Type B pancreatic cell (in vitro differentiated cells): Measurements from ENCODE around the gene TBL3. TPM values are rescaled to one million over a fixed set of nuclear protein-coding genes. Genes with fewer than 3 reads are reported as not detected.

Experiments
- DNase-seq: peaks from one replicate; pipeline ENCODE4 v3.0.0; 2021; ENCODE audit warnings: mixed read lengths; ENCODE audit not compliant: unreplicated experiment; ENCODE audit errors: extremely low spot score
- H3K27ac Mint-ChIP-seq: 2 replicates; pipeline ENCODE4 v1.8.0; 2021; ENCODE audit warnings: mild to moderate bottlenecking, mixed read lengths
- H3K27me3 Mint-ChIP-seq: 2 replicates; pipeline ENCODE4 v1.8.0; 2021; ENCODE audit warnings: mixed read lengths
- H3K36me3 Mint-ChIP-seq: 2 replicates; pipeline ENCODE4 v1.8.0; 2021; ENCODE audit warnings: mixed read lengths
- H3K4me1 Mint-ChIP-seq: one replicate; pipeline ENCODE4 v1.8.0; 2021; ENCODE audit warnings: mixed read lengths; ENCODE audit not compliant: unreplicated experiment
- H3K4me3 Mint-ChIP-seq: 2 replicates; pipeline ENCODE4 v1.8.0; 2021; ENCODE audit warnings: mild to moderate bottlenecking, mixed read lengths
- H3K9me3 Mint-ChIP-seq: 2 replicates; pipeline ENCODE4 v1.8.0; 2021; ENCODE audit warnings: mixed read lengths
- total RNA-seq: library from RNA; stranded (reverse); gene quantifications from 2 replicates; pipeline ENCODE4 v1.2.1, GENCODE V29; 2021; ENCODE audit warnings: low replicate concordance
- TF ChIP-seq, protein P1 (sequence below): fragments of 200-600 bp; sonication (generic); conservative IDR thresholded peaks from 2 replicates; pipeline ENCODE4 v1.5.0; 2021; ENCODE audit warnings: antibody characterized with exemption, mild to moderate bottlenecking

Gene TBL3
- total RNA-seq, 1 donor from 2014 or later: 37.0 TPM

DNA sequence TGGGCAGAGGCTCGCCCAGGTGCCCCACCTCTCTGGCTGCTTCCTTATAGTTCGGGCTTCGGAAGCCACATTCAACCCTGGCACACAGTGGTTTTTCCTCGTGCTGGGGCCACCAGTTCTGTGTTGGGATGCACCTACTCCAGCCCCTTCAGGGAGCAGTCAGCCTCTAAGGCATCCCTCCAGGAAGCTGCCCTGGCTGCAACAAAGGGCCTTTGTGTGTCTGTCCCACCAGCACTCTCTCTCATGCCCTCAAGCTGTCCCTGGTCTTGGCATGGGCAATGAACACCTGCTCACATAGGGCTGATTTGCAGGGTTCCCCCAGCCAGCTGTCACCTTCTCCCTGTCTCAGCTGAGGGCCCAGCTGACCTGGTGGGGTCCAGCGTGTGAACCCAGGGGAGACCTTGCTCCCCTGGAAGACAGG is 10.2 kb downstream of the TBL3 start:
- Mint-ChIP-seq H3K4me1 (peaks cover 11% of the 10 kb centered on the region), H3K27me3 (peaks cover 41% of the 10 kb centered on the region)

DNA sequence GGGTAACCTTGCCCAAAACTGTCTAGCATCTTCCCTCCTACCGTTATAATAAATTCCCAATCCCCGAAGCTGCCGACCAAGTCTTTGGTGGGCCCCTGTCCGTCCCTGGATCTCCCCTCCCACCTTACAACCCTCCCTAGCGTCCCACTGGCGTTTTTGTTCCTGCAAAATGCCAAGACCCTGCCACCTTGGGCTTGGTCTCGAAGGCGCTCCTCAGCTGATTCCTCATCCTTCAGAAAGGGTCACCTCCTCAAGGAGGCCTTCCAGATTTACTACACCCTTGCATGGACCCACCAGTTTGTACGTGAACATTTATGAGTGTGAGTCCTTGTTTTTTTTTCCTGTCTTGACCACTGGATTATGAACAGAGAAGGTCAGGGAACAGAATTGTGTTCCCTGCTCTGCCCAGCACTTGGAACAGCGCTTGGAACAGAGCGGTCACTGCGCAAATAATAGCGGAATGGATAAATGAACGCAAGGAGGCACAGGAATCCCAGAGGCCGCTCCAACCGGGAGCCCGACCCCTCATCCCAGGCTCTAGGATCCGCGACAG is 11.2 kb downstream of the TBL3 start:
- Mint-ChIP-seq H3K27ac (peak overlapping the region; percentile 56), H3K9me3 (no peaks in the 10 kb centered on the region), H3K27me3 (peaks cover 44% of the 10 kb centered on the region), H3K4me3 (peak overlapping the region; percentile 83), H3K4me1 (peaks cover 11% of the 10 kb centered on the region), H3K36me3 (no peaks in the 10 kb centered on the region)
- TF ChIP-seq, protein P1, sequence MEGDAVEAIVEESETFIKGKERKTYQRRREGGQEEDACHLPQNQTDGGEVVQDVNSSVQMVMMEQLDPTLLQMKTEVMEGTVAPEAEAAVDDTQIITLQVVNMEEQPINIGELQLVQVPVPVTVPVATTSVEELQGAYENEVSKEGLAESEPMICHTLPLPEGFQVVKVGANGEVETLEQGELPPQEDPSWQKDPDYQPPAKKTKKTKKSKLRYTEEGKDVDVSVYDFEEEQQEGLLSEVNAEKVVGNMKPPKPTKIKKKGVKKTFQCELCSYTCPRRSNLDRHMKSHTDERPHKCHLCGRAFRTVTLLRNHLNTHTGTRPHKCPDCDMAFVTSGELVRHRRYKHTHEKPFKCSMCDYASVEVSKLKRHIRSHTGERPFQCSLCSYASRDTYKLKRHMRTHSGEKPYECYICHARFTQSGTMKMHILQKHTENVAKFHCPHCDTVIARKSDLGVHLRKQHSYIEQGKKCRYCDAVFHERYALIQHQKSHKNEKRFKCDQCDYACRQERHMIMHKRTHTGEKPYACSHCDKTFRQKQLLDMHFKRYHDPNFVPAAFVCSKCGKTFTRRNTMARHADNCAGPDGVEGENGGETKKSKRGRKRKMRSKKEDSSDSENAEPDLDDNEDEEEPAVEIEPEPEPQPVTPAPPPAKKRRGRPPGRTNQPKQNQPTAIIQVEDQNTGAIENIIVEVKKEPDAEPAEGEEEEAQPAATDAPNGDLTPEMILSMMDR: no peak
- no peak for DNase-seq

More for the DNA sequence above, 10.2 kb downstream of the TBL3 start:
- Mint-ChIP-seq H3K9me3 (no peaks in the 10 kb centered on the region), H3K27ac (peak overlapping the region; percentile 56), H3K4me3 (no peak overlapping the region), H3K36me3 (no peaks in the 10 kb centered on the region)
- no peak for DNase-seq
- TF ChIP-seq, protein P1: no peak

DNA sequence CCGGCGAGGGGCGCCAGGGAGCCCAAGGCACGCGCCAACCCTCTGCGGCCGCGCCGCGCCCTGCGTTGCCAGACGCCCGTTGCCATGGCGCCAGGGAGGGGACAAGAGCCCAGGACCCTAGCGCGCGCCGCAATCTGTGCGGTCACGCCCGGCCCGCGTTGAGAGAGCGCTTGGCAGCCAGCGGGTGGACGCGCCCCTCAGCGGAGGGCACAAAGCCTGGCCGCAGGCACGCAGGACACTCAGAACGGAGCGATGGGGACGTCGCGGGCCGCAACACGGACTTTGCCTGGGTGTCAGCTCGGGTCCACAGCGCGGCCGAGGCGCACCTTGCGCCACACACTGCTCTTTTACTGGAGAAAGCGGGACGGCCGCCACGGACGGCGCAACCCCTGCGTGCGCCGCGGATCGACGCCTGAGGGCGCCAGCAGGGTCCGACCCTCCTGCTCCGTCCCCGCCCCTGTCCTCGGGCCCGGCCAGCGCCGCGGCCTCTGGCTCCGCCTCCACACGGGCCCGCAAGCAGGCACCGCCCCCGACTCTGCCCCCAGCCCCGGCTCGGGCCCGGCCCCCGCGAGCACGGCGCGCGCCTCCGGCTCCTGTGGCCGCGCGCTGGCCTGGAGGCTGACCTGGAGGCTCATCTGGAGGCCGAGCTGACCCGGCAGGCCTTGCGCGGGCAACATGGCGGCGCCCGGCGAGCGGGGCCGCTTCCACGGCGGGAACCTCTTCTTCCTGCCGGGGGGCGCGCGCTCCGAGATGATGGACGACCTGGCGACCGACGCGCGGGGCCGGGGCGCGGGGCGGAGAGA is 11.9 kb downstream of the TBL3 start, which contains the start of gene GFER:
Gene GFER, plus strand, starts transcription at position 650 of the 803 bp plus-strand sequence. Its CDS starts 26 bp downstream, at position 676.
- Mint-ChIP-seq H3K9me3 (no peaks in the 10 kb centered on the region), H3K4me1 (peaks cover 11% of the 10 kb centered on the region), H3K27ac (peak within 1 kb of the TSS; percentile 62), H3K4me3 (peak within 1 kb of the TSS; percentile 89), H3K27me3 (peaks cover 49% of the 10 kb centered on the region), H3K36me3 (peaks cover 3% of the 10 kb centered on the region)
- DNase-seq: peak; percentile 97
- TF ChIP-seq, protein P1: peak; percentile 50

DNA sequence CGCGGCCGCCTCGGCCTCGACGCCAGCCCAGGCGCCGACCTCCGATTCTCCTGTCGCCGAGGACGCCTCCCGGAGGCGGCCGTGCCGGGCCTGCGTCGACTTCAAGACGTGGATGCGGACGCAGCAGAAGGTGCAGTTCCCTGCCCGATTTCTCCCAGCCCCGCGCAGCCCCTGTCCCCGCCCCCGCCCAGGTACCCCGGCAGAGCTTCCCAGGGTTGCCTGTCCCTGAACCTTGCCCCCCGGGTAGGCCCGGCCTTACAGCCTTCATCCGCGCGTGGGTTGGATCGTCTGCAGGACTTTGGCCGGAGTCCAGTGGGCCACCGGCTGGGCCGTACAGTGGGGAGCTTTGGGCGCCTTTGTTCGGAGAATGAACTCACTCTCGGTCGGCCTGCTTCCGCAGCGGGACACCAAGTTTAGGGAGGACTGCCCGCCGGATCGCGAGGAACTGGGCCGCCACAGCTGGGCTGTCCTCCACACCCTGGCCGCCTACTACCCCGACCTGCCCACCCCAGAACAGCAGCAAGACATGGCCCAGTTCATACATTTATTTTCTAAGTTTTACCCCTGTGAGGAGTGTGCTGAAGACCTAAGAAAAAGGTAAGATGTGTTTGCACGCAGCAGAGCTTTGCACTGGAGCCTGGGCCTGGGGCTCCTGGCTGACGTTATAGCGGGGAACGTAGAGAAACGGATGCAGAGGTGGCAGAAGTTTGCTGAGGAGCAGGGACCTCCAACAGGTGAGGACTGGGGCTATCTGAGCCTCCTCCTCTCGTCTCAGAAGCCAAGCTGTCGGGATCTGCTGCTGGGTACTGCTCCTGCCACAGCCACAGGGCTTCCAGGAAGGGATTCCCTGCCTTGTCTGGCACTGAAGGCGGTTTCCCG is 12.7 kb downstream of the TBL3 start:
- Mint-ChIP-seq H3K27ac (peak overlapping the region; percentile 62), H3K36me3 (peaks cover 4% of the 10 kb centered on the region), H3K4me1 (peaks cover 11% of the 10 kb centered on the region), H3K4me3 (peak overlapping the region; percentile 89), H3K27me3 (peaks cover 54% of the 10 kb centered on the region), H3K9me3 (no peaks in the 10 kb centered on the region)
- TF ChIP-seq, protein P1: no peak
- no peak for DNase-seq

DNA sequence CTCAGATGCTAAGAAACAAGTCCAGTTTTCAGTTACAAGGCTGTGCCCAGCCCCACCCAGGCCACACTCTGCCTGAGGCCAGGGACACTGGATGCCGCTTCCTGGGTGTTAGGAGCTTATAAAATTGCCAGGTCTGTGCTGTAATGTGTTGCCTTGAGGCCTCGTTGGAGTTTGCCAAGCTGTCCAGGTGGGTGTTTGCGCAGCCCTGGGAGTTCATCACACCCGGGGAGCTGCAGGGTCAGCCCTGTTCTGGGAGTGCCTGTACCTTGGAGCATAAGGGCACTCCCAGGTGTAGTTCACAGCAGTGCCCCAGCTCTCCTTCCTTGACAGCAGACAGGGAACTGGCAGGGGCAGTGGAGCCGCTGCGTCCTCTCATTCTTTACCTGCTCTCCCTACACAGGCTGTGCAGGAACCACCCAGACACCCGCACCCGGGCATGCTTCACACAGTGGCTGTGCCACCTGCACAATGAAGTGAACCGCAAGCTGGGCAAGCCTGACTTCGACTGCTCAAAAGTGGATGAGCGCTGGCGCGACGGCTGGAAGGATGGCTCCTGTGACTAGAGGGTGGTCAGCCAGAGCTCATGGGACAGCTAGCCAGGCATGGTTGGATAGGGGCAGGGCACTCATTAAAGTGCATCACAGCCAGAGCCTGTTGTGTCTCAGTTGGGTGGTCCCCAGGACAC is 13.8 kb downstream of the TBL3 start:
- H3K4me1 Mint-ChIP-seq: peaks cover 11% of the 10 kb centered on the region
- H3K4me3 Mint-ChIP-seq: peak overlapping the region; percentile 89
- H3K27ac Mint-ChIP-seq: peak overlapping the region; percentile 62
- H3K36me3 Mint-ChIP-seq: peaks cover 4% of the 10 kb centered on the region
- TF ChIP-seq, protein P1: no peak
- no peaks in the 10 kb centered on the region for H3K9me3 Mint-ChIP-seq
- no peak for DNase-seq
- peaks cover 43% of the 10 kb centered on the region for H3K27me3 Mint-ChIP-seq
